CD4-positive, alpha-beta T cell treated with Interleukin-15 for 1 hour (primary cell): ENCODE measurements around the gene SMC5.
"Not testable (repeated sequence)": the region's sequence is repeated elsewhere in the genome, so short reads cannot be mapped to it uniquely, and the experiment has no call there.

Experiments used
- DNase-seq: peaks from one replicate; pipeline ENCODE4 v3.0.0-alpha.2; 2020

SMC5 gene

DNA sequence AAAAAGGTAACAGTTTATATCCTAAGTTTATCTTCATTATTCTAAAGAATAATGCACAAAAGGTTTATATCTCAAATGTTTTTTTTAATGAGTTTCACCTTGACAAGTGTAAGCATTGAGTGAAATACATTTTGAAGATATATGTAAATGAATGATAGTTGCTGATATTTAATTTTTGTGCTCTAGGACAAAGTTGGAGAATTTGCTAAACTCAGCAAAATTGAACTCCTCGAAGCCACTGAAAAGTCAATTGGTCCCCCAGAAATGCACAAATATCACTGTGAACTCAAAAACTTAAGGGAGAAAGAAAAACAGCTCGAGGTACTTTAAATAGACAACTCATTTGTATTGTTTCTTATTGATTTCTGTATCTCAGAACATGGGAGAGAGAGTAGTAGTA is 19.5 kb downstream of the SMC5 start:
- DNase-seq = no peak

DNA sequence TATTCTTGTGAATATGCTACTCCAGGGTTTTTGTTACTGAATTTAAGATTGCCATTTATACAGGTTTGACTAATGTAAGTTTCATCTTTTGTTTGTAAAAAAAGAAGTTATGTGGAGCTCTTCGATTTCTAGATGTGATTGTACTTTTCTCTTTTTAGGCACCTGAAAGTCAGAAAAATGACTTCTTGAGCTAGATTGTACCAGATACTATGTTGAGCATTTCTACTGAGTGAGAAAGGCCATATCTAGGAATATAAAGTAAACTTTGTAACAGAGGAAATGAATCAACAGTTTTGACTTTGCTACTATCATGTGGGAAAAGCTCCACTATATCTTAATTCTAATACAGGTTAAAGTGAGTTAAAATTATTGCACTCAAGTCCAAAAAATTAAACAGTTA is 25.1 kb downstream of the SMC5 start:
- no peak for DNase-seq

DNA sequence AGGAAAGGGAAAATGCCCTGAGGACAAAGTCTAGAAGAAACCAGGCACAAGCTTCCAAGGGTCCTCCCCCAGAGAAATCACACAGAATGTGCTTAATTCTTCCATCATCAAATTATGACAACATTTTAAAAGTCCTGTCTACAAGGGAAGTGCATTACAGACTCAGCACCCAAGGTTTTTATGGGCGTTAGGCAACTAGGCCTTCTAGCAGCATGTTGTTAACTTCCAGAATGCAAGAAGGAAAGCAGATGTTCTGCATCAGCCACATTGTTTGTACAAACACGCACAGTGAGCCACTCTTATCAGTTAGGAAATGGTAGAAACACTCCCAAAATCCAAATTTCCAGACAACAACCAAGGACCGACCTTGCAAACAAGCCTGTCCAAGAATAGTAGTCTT is 26.5 kb downstream of the SMC5 start:
- no peak for DNase-seq

DNA sequence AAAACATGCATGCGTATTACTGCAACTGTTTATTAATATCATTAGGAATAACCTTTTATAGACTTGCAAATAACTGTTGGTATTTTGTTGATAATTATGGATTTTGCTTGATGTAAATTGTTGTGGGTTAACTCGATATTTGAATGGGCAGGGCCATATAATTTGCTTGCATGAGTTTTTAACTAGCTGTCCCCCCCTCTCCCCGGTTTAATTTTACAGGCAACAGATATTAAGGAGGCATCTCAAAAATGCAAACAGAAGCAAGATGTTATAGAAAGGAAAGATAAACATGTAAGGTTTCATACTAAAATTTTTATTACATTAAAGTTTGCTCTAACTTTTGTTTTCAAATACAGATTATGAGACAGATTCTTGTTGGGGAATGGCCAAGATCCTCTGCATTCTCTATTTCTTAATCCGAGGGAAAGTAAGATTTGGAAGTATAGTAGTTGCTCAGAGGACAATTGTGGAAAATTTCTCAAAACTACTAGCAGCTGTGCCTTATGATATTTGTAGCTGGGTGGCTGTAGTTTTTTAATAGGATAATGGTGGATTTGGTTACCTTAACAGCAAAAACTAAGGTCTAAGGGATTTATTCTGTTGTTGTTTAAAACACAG is 27.3 kb downstream of the SMC5 start:
- no peak for DNase-seq

DNA sequence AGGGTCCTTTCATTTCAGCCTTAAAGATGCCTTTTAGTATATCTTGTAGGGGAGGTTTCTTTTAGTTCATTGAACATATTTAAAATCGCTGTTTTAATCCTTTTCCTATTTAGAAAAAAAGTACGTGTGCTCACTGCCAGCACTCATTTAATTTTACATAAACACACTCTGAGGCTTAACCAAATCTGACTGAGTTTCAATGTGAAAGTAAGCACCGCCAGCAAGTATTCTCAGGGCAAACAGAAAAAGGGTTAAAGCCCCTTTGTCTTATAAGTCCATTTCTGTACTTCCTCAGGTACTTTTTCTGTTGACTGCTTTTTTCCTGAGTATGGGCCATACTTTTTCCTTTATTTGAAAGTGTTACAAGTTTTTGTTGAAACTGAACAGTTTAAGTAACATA is 31.8 kb downstream of the SMC5 start:
- no peak for DNase-seq

DNA sequence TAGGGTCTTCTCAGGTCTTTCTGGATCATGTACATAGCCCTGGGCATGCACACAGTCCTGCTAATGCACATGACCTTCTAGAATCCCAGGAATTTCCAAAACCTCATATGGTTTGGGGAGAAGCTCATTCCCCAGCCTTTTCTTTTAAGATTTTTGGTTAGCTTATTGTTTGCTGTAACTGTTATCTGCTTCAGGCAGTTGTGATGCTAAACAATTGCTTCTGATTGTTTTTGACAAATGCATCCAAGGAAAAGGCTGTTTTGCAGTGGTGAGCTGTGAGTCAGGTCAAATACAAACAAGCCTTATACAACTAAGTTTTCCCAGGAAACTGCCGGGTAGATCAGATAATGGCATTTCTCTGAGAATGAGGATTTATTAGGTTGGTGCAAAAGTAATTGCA is 32.7 kb downstream of the SMC5 start:
- no peak for DNase-seq

DNA sequence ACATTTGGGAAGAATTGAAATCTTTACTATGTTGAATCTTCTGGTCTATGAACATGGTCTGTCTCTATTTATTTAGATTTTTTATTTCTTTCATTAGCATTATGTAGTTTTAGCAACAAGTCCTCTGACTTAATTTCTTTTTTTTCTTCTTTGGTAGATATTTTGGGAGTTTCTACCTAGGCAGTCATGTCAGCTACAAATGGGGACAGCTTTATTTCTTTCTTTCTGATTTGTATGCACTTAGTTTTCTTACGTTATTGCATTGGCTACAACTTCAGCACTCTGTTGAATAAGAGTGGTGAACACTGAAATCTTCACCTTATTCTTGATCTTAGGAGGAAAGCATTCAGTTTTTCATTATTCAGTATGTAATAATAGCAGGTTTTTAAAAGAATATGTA is 33.5 kb downstream of the SMC5 start:
- DNase-seq = no peak

DNA sequence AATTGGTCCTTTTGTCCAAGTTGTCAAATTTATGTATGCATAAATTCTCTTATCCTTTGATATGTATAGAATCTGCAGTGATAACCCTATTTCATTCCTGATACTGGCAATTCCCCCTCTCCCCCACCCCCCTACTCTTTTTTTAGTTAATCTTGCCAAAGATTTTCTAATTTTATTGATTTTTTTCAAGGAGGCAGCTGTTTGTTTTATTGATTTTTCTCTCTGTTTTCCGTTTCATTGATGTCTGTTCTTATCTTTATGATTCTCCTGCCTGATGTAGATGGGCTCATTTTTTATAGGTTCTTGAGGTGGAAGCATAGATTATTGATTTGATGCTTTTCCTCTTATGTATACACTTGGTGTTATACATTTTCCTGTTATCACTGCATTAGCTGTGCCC is 34.4 kb downstream of the SMC5 start:
- DNase-seq = no peak

DNA sequence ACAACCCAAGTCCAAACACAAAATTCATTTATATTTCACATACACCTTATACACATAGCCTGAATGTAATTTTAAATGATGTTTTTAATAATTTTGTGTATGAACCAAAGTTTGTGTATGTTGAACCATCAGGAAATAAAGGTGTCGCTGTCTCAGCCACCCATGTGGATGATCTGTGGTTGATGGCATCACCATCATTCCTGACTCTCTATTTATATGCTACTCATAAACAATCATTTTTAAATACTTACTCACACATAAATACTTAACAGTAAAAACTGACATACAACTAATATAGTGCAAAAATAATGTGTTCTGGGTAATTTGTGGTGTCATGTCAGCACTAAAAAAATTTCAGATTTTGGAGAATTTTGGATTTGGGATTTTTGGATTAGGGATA is 38.4 kb downstream of the SMC5 start:
- no peak for DNase-seq

DNA sequence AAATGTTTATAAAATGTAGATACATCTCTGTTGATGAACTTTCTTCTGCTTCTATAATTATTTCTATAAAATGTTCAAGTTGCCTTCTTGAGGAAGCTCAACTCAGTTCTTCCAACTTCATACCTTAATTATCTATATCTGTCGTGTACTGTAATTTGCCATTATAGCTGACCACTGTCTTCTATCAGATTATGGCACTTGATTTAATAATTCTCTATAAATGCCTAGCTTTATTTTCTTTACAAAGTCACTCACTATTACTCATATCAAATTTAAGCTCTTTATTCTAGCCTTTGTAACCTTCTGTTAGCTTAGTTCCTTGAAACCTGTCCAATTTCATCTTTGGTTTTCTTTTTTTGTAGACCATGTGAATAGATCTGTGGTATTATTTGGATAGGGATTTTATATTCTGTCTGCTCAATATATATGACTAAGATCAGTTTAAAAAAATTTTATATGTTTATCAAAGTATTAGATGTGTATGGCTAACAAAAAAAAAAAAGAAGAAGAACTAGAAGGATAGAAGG is 39.5 kb downstream of the SMC5 start:
- no peak for DNase-seq

DNA sequence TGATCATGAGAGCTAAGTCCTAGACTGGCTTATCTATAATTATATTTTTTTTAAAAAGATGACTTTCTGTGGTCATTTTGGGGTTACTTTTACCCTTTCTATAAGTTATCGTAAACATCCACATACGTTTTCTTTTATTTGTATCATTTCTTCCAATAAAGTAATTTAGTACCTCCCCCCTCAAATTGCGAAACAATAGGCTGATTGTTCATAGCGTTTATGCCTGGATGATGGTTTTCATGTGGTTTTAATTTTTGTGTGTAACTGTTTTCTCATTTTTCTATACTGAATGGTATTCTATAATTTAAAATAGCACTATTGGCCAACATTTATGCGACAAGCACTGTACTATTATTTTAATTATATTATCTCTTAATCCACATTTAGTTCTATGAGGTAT is 44.5 kb downstream of the SMC5 start:
- no peak for DNase-seq

DNA sequence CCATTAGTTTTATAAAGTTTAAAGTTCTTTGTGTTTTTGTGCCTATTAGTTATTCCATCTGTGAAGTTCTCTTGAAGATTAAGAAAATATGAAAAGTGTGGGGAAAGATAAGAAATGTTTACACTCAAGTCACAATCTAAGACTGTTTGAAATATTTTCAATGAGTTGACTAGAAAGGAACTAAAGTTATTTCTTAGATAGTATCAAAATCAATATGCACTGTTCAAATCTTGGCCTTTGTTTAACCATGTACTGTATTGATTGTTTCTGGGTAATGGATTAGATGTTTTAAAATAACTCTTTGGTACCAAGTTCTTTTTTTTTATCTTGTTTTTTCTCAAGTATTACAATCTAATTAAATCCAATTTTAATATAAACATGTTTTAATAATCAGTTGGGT is 46.0 kb downstream of the SMC5 start:
- DNase-seq = no peak

DNA sequence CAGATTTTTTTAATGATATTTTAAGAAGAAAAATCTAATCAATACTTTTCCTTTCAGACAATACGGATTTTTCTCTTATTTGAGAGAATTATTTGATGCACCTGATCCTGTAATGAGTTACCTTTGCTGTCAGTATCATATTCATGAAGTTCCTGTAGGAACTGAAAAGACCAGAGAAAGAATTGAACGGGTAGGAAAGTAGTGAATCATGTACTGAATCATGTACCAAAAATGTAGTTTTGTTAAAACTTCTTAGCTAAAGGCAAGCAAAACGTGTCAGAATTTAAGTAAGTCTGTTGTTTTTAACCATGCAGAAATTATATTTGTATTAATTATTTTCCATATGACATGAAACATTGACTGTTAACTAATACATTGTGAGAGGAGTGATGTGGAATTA is 56.6 kb downstream of the SMC5 start:
- DNase-seq = no peak

DNA sequence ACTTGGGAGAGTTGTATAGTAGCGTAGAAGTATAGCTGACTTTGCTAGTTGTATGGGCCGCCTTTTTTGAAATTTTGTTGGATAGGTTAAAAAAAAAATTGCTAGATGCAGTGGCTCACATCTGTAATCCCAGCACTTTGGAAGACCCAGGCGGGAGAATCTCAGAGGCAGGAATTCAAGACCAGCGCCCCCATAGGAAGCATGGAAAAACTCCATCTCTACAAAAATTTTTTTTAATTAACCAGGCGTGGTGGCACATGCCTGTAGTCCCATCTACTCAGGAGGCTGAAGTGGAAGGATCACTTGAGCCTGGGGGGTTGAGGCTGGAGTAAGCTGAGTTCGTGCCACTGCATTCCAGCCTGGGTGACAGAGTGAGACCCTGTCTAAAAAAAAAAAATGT is 59.2 kb downstream of the SMC5 start:
- DNase-seq = no peak

DNA sequence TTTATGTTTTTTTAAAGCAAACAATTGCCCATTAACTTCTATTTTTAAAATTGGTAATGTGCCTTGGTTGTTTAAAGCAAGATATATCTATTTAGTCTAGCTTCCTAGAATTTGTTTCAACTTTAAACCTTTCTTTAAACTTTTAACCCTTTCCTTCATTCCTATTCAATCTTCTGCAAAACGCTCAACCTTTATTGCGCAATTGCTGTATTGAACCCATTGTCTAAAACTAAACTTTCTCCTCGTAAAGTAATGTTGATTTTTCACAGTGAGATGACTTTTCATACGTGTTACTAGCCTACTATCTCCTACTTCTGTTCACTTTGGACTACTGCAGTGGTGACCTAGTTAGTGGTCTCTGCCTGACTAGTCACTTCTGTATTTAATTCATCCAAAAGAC is 63.3 kb downstream of the SMC5 start:
- DNase-seq = no peak

DNA sequence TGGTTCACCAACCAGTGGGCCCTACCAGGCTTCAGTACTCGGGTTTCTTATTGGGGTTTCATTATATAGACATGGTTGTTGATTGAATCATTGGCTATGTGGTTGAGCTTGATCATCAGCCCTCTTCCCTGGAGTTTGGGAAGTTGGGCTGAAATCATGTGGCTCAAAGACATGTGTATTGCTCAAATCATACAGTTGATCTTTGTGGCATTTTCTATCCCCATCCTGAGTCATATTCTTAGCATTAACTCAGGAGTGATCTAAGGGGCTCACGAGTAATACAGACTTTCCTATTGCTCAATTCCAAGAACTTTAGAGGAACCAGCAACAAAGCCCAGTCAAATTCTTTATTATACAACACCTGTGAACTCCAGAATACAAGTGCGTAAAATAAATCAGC is 66.2 kb downstream of the SMC5 start:
- no peak for DNase-seq

DNA sequence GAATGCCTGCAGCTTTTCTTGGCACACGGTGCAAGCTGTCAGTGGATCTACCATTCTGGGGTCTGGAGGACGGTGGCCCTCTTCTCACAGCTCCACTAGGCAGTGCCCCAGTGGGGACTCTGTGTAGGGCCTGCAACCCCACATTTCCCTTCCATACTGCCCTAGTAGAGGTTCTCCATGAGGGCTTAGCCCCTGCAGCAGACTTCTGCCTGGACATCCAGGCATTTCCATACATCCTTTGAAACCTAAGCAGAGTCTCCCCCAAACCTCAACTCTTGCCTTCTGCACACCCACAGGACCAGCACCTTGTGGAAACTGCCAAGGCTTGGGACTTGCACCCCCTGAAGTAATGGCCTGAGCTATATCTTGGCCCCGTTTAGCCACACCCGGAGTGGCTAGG is 69.8 kb downstream of the SMC5 start:
- DNase-seq = not testable (repeated sequence)

DNA sequence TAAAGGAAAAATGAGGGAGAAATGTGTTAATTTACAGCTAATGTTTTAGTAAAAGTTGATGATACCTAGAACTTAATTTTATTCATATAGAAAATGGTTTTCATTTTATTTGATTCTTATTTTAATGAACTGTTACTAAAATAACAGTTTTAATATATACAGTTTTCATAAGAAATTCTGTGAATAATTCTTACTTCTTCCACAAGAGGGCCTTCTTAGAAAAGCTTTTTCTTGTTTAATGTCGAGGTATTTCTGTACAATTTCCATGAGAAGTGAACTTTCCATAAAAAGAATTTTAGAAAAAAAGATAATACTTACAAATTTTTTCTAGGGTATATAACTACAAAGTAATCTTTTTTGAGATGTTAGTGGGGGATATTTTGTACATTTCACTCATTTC is 81.8 kb downstream of the SMC5 start:
- no peak for DNase-seq

DNA sequence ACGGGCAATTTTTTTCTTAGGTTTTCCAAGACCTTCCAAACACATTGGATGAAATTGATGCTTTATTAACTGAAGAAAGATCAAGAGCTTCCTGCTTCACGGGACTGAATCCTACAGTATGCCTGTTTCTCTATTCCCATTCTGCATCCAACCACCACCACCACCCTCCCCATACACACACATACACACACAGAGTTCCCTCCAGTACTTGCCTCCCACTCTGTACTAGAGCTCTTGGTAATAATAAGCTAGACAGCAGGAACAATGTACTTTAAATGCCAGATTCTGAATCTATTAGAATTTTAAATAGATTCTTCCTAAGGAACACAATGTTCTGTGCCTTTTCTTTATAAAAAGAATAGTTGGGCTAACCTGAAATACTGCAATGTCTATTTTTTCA is 88.3 kb downstream of the SMC5 start:
- no peak for DNase-seq

DNA sequence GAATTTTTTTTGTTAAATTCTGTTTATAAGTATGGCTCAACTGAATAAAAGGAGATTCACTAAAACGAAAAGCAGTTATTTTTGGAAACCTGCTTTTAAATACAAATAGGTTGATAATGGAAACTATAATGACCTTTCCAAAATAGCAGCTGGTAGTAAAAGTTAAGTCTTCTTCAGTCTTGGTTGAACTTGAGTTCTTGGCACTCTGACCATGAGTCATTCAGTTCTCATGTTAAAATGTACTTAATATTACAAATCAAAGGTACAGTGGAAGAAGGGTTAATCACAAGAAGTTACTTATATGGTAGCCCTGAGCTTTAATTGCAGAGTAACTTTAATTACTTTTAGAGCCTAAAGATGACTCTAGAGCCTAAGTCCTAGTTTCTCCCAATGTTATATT is 93.6 kb downstream of the SMC5 start:
- DNase-seq = no peak

DNA sequence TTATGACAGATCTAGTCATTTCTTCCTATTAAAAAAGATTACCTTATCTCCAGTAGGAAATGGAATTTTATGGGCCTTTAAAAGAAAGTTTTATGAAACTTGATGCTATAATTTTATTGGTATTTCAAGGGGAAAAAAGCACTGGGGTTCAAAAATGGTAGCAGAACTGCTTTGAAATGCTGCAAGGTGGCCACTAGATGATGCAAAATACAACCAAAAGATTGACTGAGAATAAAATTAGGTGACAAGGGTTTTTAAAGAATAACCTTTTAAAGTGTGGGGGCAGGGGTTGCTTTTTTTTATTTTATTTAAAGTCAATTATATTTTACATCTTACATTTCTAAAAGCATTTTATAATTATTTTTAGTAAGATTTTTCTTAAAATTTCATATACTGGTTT is 94.0 kb downstream of the SMC5 start:
- no peak for DNase-seq

DNA sequence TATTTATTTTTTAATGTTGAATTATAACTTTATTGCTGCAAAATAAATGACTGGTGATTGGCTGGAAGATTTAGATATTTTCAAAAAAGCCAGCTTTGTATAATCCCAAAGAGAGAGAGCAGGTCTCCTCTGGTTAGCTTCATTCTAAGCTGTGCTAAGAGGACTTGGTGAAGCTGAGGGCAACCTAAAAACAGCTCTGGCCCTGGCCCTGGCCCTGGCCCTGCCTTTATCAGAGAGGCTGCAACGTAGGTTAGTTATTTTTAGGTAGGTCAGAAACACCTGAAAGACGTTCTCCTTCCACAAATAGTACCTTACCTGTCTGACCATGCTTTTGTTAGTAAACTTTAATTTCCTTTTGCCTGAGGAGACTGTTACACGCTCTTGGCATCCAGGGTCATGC is 97.0 kb downstream of the SMC5 start:
- DNase-seq = no peak

DNA sequence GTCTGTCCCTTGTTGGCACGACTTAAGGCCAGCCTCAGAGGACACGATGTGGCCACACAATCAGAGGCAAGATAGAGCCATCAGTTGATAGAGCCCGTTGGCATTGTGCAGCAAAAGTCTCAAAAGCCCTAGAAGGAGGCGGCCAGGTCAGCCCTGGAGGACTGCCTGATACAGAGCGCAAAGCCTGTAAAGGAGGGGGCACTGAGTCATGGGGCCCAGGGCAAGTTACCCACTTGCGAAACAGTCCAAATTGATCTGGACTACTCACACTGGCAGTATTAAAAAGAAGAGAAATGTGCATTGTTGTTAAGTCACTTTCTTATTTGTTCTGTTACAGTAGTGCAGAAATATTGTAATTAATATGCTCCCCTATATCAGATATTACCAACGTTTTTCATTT is 104.2 kb downstream of the SMC5 start:
- no peak for DNase-seq

DNA sequence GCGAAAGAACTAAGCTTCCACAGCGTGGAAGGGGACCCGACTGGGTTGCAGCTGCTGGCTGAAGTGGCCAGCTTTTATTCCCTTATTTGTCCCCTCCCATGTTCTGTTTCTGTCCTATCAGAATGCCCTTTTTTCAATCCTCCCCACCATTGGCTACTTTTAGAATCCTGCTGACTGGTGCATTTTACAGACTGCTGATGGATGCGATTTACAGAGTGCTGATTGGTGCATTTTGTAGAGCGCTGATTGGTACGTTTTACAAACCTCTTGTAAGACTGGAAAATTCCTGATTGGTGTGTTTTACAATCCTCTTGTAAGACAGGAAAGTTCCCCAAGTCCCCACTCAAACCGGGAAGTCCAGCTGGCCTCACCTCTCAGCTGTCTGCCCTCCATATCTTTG is 105.0 kb downstream of the SMC5 start:
- no peak for DNase-seq

DNA sequence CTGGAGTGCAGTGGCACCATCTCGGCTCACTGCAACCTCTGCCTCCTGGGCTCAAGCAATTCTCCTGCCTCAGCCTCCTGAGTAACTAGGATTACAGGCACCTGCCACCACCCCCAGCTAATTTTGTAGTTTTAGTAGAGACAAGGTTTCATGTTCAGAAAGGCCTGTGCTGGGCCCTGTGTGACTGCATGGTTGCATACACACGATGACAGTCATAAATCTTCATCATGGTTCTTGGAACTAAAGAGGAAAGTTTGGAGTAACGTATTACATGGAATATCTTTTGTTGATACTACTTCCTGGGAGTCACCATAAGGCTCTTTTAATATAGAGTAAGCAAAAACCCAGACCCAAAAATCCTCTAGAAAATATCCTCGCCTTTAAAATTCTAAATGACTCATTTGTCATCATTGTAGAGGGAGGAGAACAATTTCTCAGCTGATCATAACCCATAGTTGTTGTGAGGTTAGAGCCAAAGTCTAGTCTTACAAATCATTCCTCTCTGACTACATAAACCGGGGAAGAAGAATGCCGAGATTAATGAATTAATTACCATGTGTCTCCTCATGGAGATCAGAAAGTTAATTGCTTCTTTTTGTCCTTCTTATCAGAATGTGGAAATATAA is 108.6 kb downstream of the SMC5 start:
- no peak for DNase-seq
